ENCODE data around the gene GRM8.

DNA sequence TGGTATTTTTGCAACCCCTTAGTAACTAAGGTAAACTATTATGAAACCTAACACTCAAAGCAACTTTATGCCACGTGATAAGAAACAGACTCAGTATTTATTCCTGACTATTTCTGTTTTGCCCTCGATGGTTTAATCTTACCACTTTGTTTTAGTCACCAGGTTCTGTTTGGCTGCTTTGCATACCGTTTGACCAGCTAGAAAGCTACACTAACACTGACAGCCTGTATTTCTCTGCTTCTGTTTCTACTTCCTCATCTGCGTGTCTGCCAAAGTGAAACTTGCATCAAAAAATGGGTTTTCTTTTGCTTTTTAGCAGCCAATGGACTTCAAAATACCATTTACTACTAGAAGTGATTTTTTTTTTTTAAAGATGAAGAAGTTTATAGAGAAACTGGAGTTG, 802.5 kb downstream of the GRM8 start:
- TF ChIP-seq YY1 (IDR thresholded peaks at IDR 0.05; ENCODE audit: insufficient read depth, insufficient read length) (no peak), ZNF274 (IDR thresholded peaks at IDR 0.05; ENCODE audit: low read depth, low read length) (no peak)
